Tibial nerve (tissue), 4 donors: ENCODE measurements around the gene PLEKHB1. TPM values are rescaled to one million over a fixed set of nuclear protein-coding genes. Genes with fewer than 3 reads are reported as not detected.

Source experiments
- DNase-seq, 2 donors: peaks; one replicate each; pipeline ENCODE4 v3.0.0-alpha.2; 2019; ENCODE audit warnings: low spot score in 2 of 2
- H3K27ac ChIP-seq, 4 donors: fragments of 200-600 bp; sonication (generic) in 3 of 4; one replicate each; pipeline ENCODE4 v1.5.1; 2017 to 2019; ENCODE audit warnings: mild to moderate bottlenecking in 1 of 4
- H3K27me3 ChIP-seq, 2 donors: fragments of 200-600 bp; sonication (generic) in 1 of 2; one replicate each; pipeline versions ENCODE4 v1.5.1 to v1.6.0; 2017 to 2019
- H3K36me3 ChIP-seq, 3 donors: fragments of 200-600 bp; sonication (generic); one replicate each; pipeline ENCODE4 v1.5.1; 2018 to 2019
- H3K4me1 ChIP-seq, 4 donors: fragments of 200-600 bp; sonication (generic) in 3 of 4; one replicate each; pipeline ENCODE4 v1.5.1; 2017 to 2019
- H3K4me3 ChIP-seq, 4 donors: fragments of 200-600 bp; sonication (generic) in 3 of 4; one replicate each; pipeline ENCODE4 v1.5.1; 2017 to 2019; ENCODE audit warnings: mild to moderate bottlenecking in 1 of 4, moderate library complexity in 1 of 4
- H3K9me3 ChIP-seq, 4 donors: fragments of 200-600 bp; sonication (generic) in 3 of 4; one replicate each; pipeline ENCODE4 v1.5.1; 2017 to 2019
- CTCF ChIP-seq, 5 experiments: fragments of 200-600 bp in 3 of 5; fragments of 450-650 bp in 2 of 5; sonication (generic) in 3 of 5; IDR thresholded peaks; one replicate each; pipeline ENCODE4 v1.5.1; 2016 to 2019; ENCODE audit warnings: antibody characterized with exemption in 5 of 5, mild to moderate bottlenecking in 3 of 5, moderate library complexity in 2 of 5
- EP300 ChIP-seq, 2 donors: sonication (generic); formaldehyde crosslinking; IDR thresholded peaks; one replicate each; pipeline ENCODE4 v1.6.1; 2017; ENCODE audit warnings: antibody characterized with exemption in 2 of 2, mild to moderate bottlenecking in 1 of 2
- POLR2A ChIP-seq, 2 donors: fragments of 450-650 bp; IDR thresholded peaks; one replicate each; pipeline ENCODE4 v1.6.1; 2017; ENCODE audit warnings: antibody characterized with exemption in 2 of 2, mild to moderate bottlenecking in 2 of 2, moderate library complexity in 2 of 2
- WGBS, 2 donors: methylation state at CpG; one replicate each; pipeline ENCODE4 v1.1.5; 2018; 5-methylcytosine and 5-hydroxymethylcytosine counted together
- total RNA-seq, 4 donors: library from RNA; depleted of rRNA; stranded (reverse); fragments of >200 nt; gene quantifications; one replicate each; pipeline ENCODE4 v1.1.0, GENCODE V29; 2016

The PLEKHB1 gene
- 100 to 1,000 TPM in 3 of 4 donors, 10 to 100 TPM in 1; 71.4 to 226 (median 206) TPM for total RNA-seq

- no peaks in the 10 kb centered on the region for H3K27me3 ChIP-seq
- DNase-seq: no peak
- no peaks in the 10 kb centered on the region for H3K9me3 ChIP-seq
- no peak for TF ChIP-seq EP300 (IDR thresholded peaks at IDR 0.05)
- TF ChIP-seq CTCF (IDR thresholded peaks at IDR 0.05): no peak
- TF ChIP-seq POLR2A (IDR thresholded peaks at IDR 0.05): no peak
- WGBS, 2 donors: 38 to 54% methylated on average over 24 to 26 of the region's 26 CpGs
- H3K4me1 ChIP-seq: peaks cover 0 to 51% (median 4%) of the 10 kb centered on the region in 4 donors
- H3K27ac ChIP-seq: peak within 1 kb of the TSS in 2 of 4 donors; percentile 70 to 87
- H3K36me3 ChIP-seq: no peaks in the 10 kb centered on the region
- peak within 1 kb of the TSS; percentile 29 to 52 (median 47) for H3K4me3 ChIP-seq
Measured at GRCh38 chr11:73645972-73646631, at the start of gene PLEKHB1. Gene PLEKHB1, plus strand, starts transcription at chr11:73646581. Its CDS starts 28 bp downstream, at chr11:73646609.

DNA sequence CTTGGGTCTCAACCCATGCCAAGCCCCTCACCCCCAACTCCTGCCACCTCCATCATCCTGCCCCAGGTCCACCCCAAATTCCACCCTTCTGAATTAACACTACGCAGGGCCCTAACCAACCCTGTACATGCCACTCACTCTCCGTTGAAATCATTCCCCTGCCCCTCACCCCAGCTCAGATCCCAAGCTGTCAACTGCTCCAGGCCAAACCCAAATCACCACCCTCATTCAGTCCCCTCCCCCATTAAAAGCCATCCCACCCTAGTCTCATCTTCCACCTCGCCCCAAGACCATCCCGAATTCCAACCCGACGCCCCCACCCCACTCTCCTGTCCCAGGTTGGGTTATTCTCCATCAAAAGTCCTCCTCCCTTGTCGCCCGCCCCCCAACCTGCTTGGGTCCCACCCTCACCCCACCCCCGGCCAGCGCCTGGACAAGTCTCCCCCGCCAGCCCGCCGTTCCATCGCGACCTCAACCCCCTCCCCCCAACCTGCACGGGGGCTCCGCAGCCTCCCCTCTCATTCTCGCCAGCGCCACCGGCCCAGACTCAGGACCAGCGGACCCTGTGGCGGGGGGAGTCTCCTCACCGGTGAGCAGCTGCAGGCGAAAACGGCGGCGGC is 48.9 kb upstream of the PLEKHB1 start:
- Histone ChIP-seq H3K36me3 (no peaks in the 10 kb centered on the region), H3K27ac (peak overlapping the region; percentile 80 to 94 (median 87)), H3K4me1 (peaks cover 0 to 35% (median 14%) of the 10 kb centered on the region in 4 donors), H3K27me3 (no peaks in the 10 kb centered on the region), H3K4me3 (peak overlapping the region; percentile 57 to 87 (median 78)), H3K9me3 (no peaks in the 10 kb centered on the region)
- no peak for TF ChIP-seq CTCF (IDR thresholded peaks at IDR 0.05)
- no peak for TF ChIP-seq EP300 (IDR thresholded peaks at IDR 0.05)
- TF ChIP-seq POLR2A (IDR thresholded peaks at IDR 0.05): no peak
- DNase-seq: no peak
- 2 to 3% methylated on average over 15 to 23 of the region's 27 CpGs for WGBS, 2 donors

GRCh38 chr11:73597956-73598718 is 48.2 kb upstream of the PLEKHB1 start, which contains the start of gene FAM168A:
Gene FAM168A, minus strand, starts transcription at chr11:73598112. Its CDS starts 129,638 bp downstream, at chr11:73468474.
- Histone ChIP-seq H3K27me3 (no peaks in the 10 kb centered on the region), H3K9me3 (no peaks in the 10 kb centered on the region), H3K36me3 (no peaks in the 10 kb centered on the region), H3K4me3 (peak within 1 kb of the TSS; percentile 57 to 87 (median 78)), H3K4me1 (peaks cover 0 to 35% (median 14%) of the 10 kb centered on the region in 4 donors), H3K27ac (peak within 1 kb of the TSS; percentile 80 to 94 (median 88))
- peak; percentile 87 to 92 for DNase-seq
- 1% methylated on average over 45 to 49 of the region's 64 CpGs for WGBS, 2 donors
- TF ChIP-seq EP300 (IDR thresholded peaks at IDR 0.05) (peak in 1 of 2 donors; percentile 92), POLR2A (IDR thresholded peaks at IDR 0.05) (peak in 1 of 2 donors; percentile 74), CTCF (IDR thresholded peaks at IDR 0.05) (peak in 3 of 5 experiments; percentile 22 to 65 (median 56))

GRCh38 chr11:73598719-73599379 is 47.5 kb upstream of the PLEKHB1 start:
- TF ChIP-seq POLR2A (IDR thresholded peaks at IDR 0.05) (no peak), CTCF (IDR thresholded peaks at IDR 0.05) (no peak), EP300 (IDR thresholded peaks at IDR 0.05) (no peak)
- Histone ChIP-seq H3K9me3 (no peaks in the 10 kb centered on the region), H3K4me3 (peak overlapping the region; percentile 57 to 87 (median 78)), H3K27ac (peak overlapping the region; percentile 80 to 94 (median 88)), H3K27me3 (no peaks in the 10 kb centered on the region), H3K36me3 (no peaks in the 10 kb centered on the region), H3K4me1 (peaks cover 0 to 34% (median 14%) of the 10 kb centered on the region in 4 donors)
- 29 to 38% methylated on average over 20 of the region's 20 CpGs for WGBS, 2 donors
- DNase-seq: no peak
